OCI-LY1 (cell line): ENCODE measurements around the gene TNS3.

Source experiments
- H2AFZ ChIP-seq: fragments of 200-600 bp; sonication (generic), shearing (Covaris generic); 2 replicates; pipeline ENCODE4 v1.6.0; 2014; ENCODE audit warnings: antibody characterized with exemption, mild to moderate bottlenecking, low read length
- H3F3A ChIP-seq: fragments of 200-600 bp; sonication (generic), shearing (Covaris generic); 2 replicates; pipeline ENCODE4 v1.6.0; 2014; ENCODE audit warnings: mild to moderate bottlenecking, antibody characterized with exemption, low read length, moderate library complexity; ENCODE audit not compliant: insufficient read depth
- H3K27ac ChIP-seq: fragments of 200-600 bp; sonication (generic); 2 replicates; pipeline ENCODE4 v1.5.1; 2014; ENCODE audit warnings: low read length, mixed run types, mild to moderate bottlenecking, low read depth; ENCODE audit not compliant: poor library complexity, severe bottlenecking
- H3K27me3 ChIP-seq: fragments of 200-600 bp; sonication (generic); 2 replicates; pipeline ENCODE4 v1.6.0; 2014; ENCODE audit warnings: antibody characterized with exemption, mild to moderate bottlenecking, low read length, moderate library complexity; ENCODE audit not compliant: insufficient read depth
- H3K36me3 ChIP-seq: fragments of 200-600 bp; sonication (generic); 2 replicates; pipeline ENCODE4 v1.6.1; 2014; ENCODE audit warnings: mild to moderate bottlenecking, antibody characterized with exemption, low read length, moderate library complexity, mixed read lengths; ENCODE audit not compliant: insufficient read depth
- H3K4me1 ChIP-seq: fragments of 200-600 bp; sonication (generic); 2 replicates; pipeline ENCODE4 v1.5.1; 2014; ENCODE audit warnings: mild to moderate bottlenecking, low read length, moderate library complexity; ENCODE audit not compliant: insufficient read depth, severe bottlenecking
- H3K4me2 ChIP-seq: fragments of 200-600 bp; sonication (generic), shearing (Covaris generic); 2 replicates; pipeline ENCODE4 v1.6.1; 2014; ENCODE audit warnings: low read length
- H3K4me3 ChIP-seq: fragments of 200-600 bp; sonication (generic); 2 replicates; pipeline ENCODE4 v1.5.1; 2014; ENCODE audit warnings: low read length, low read depth, mild to moderate bottlenecking, mixed read lengths; ENCODE audit not compliant: poor library complexity, severe bottlenecking
- H3K79me2 ChIP-seq: fragments of 200-600 bp; shearing (Covaris generic); 2 replicates; pipeline ENCODE4 v1.6.1; 2016; ENCODE audit warnings: mixed run types, low read length, mixed read lengths; ENCODE audit not compliant: insufficient read depth
- H3K9ac ChIP-seq: fragments of 200-600 bp; sonication (generic), shearing (Covaris generic); 2 replicates; pipeline ENCODE4 v1.6.1; 2014; ENCODE audit warnings: mild to moderate bottlenecking, low read length, mixed read lengths
- H3K9me2 ChIP-seq: fragments of 200-600 bp; sonication (generic), shearing (Covaris generic); 2 replicates; pipeline ENCODE4 v1.6.1; 2014; ENCODE audit warnings: low read depth, mild to moderate bottlenecking, low read length, mixed read lengths
- H3K9me3 ChIP-seq: fragments of 200-600 bp; shearing (Covaris generic); 2 replicates; pipeline ENCODE4 v1.6.1; 2014; ENCODE audit warnings: low read length, mixed read lengths
- H4K20me1 ChIP-seq: fragments of 200-600 bp; sonication (generic), shearing (Covaris generic); 2 replicates; pipeline ENCODE4 v1.6.0; 2016; ENCODE audit warnings: mild to moderate bottlenecking, low read length; ENCODE audit not compliant: insufficient read depth
- EZH2 ChIP-seq: fragments of 200-600 bp; sonication (generic), shearing (Covaris generic); IDR thresholded peaks from 2 replicates; pipeline ENCODE4 v1.8.0; 2017; ENCODE audit warnings: borderline replicate concordance, mixed run types, mild to moderate bottlenecking, antibody characterized with exemption, low read length, moderate library complexity, mixed read lengths
- TF ChIP-seq, protein P1 (sequence below): fragments of 200-600 bp; sonication (generic), shearing (Covaris generic); IDR thresholded peaks from 2 replicates; pipeline ENCODE4 v1.5.1; 2017; ENCODE audit warnings: mild to moderate bottlenecking, antibody characterized with exemption, low read length, moderate library complexity, mixed read lengths

The TNS3 gene

DNA sequence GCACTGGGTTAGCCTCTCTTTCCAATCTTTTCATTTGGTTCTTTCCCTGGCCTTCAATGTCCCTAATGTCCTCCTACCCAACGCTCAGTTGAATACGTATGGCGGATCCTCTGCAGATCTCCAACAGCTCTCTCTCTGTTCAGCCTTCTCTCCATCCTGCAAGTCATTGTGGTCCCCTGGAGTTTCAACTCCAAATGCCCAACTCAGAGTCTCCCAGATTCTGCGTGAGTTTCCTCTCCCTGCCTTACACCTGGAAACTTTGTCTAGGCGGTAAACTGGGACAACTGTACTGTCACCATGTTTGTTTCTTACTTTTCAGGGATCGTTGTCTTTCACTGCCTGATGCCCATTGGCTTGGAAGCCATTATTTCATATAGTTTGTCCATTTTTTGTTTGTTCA lies 273.1 kb downstream of the TNS3 start:
- Histone ChIP-seq H3K27ac (no peak overlapping the region), H3K27me3 (no peaks in the 10 kb centered on the region), H4K20me1 (no peaks in the 10 kb centered on the region), H3K4me1 (no peaks in the 10 kb centered on the region), H3K4me3 (no peak overlapping the region), H2AFZ (no peak overlapping the region), H3K36me3 (peaks cover 69% of the 10 kb centered on the region), H3K9ac (no peak overlapping the region), H3K9me3 (0 out of 2 replicates have a peak, but pooled peaks cover 3% of the 10 kb centered on the region), H3K9me2 (no peaks in the 10 kb centered on the region), H3F3A (no peaks in the 10 kb centered on the region), H3K79me2 (no peaks in the 10 kb centered on the region), H3K4me2 (no peak overlapping the region)
- TF ChIP-seq, protein P1, sequence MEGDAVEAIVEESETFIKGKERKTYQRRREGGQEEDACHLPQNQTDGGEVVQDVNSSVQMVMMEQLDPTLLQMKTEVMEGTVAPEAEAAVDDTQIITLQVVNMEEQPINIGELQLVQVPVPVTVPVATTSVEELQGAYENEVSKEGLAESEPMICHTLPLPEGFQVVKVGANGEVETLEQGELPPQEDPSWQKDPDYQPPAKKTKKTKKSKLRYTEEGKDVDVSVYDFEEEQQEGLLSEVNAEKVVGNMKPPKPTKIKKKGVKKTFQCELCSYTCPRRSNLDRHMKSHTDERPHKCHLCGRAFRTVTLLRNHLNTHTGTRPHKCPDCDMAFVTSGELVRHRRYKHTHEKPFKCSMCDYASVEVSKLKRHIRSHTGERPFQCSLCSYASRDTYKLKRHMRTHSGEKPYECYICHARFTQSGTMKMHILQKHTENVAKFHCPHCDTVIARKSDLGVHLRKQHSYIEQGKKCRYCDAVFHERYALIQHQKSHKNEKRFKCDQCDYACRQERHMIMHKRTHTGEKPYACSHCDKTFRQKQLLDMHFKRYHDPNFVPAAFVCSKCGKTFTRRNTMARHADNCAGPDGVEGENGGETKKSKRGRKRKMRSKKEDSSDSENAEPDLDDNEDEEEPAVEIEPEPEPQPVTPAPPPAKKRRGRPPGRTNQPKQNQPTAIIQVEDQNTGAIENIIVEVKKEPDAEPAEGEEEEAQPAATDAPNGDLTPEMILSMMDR, result no peak
- no peak for TF ChIP-seq EZH2

DNA sequence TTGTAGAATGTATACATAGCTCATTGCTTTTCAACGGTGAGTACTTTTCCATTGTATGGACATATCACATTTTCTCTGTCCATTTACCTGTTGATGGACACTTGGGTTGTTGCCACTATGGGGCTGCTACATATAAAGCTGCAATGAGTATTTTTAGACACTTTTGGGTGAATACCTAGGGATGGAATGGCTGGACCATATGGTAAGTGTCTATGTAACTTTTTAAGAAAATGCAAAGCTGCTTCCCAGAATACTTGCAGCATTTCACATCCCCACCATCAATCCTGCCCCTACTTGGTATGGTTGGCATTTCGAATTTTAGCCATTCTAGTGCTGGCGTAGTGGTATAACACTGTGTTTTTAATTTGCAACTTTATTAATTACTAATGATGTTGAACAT lies 274.6 kb downstream of the TNS3 start:
- no peak overlapping the region for H2AFZ ChIP-seq
- TF ChIP-seq, protein P1, result no peak
- TF ChIP-seq EZH2, result no peak
- H3K9me2 ChIP-seq, result no peaks in the 10 kb centered on the region
- peaks cover 73% of the 10 kb centered on the region for H3K36me3 ChIP-seq
- 0 out of 2 replicates have a peak, but pooled peaks cover 3% of the 10 kb centered on the region for H3K9me3 ChIP-seq
- no peaks in the 10 kb centered on the region for H3K4me1 ChIP-seq
- H4K20me1 ChIP-seq, result no peaks in the 10 kb centered on the region
- no peaks in the 10 kb centered on the region for H3K79me2 ChIP-seq
- no peak overlapping the region for H3K9ac ChIP-seq
- H3K4me3 ChIP-seq, result no peak overlapping the region
- H3F3A ChIP-seq, result no peaks in the 10 kb centered on the region
- no peak overlapping the region for H3K27ac ChIP-seq
- H3K27me3 ChIP-seq, result no peaks in the 10 kb centered on the region
- H3K4me2 ChIP-seq, result no peak overlapping the region

DNA sequence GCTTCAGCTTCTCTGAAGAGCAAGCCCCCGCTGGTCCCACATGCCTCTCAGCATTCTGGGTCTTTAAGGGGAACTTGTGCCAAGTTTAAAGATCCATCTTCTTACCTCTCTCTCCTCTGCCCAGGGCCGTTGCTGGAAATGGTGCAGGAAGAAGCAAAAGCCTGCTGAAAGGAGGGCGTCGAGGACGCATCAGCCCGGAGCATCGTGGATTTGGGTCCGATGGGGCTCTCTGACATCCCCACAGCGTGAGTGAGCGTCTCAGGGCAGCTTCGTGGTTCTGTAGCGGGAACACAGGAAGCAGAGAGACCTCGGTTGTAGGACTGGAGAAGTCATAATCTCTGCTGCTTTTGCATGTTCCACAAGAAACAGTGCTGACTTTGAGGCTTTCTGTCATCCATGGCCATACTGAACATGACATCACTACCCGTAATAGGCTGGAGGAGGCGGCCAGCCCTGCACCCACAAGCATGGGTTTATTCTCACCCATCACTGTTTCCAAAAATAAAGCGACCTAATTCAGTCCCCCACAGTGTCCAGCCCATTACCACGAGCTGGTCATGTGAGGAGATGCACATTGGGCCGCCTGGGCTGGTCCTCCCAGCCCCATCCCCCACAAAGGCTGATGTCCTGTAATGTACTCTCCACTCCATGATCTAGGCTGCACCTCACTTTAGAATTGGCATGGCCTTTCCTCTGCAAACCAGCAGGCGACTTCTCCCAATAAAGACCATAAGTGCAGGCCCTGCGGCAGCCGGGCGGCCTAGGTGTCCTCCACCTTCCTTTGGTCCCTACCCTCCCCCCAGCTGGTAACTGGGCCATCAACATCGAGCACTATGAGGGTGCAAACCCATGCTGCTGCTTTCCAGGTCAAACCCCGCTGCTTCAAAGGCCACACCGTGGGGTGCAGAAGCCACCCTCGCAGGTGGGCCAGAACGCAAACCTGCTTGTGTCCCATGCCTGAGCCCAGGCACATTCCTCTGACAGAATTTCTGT lies 276.9 kb downstream of the TNS3 start:
- TF ChIP-seq, protein P1, result no peak
- no peak for TF ChIP-seq EZH2
- Histone ChIP-seq H3K9ac (no peak overlapping the region), H3K4me3 (no peak overlapping the region), H3K9me2 (no peaks in the 10 kb centered on the region), H3K36me3 (peaks cover 74% of the 10 kb centered on the region), H3K9me3 (0 out of 2 replicates have a peak, but pooled peaks cover 3% of the 10 kb centered on the region), H4K20me1 (no peaks in the 10 kb centered on the region), H3K27ac (no peak overlapping the region), H3K4me1 (no peaks in the 10 kb centered on the region), H2AFZ (no peak overlapping the region), H3K79me2 (no peaks in the 10 kb centered on the region), H3K4me2 (no peak overlapping the region), H3K27me3 (no peaks in the 10 kb centered on the region), H3F3A (no peaks in the 10 kb centered on the region)
